Thymus (tissue), 11 donors: Measurements from ENCODE around the gene CCDC197. TPM values are rescaled to one million over a fixed set of nuclear protein-coding genes. Genes with fewer than 3 reads are reported as not detected.

ENCODE experiments used
- DNase-seq, 9 donors: peaks; one replicate each; pipeline ENCODE4 v3.0.0-alpha.2; 2013; ENCODE audit warnings: low spot score in 9 of 9, low read depth in 6 of 9, missing footprints in 1 of 9
- H3K27ac ChIP-seq, 2 donors: one replicate each; pipeline ENCODE4 v1.5.1; 2013; ENCODE audit warnings: control low read depth in 1 of 2, low read depth in 1 of 2, low read length in 1 of 2, mild to moderate bottlenecking in 1 of 2, moderate library complexity in 1 of 2
- H3K27me3 ChIP-seq, 2 donors: one replicate each; pipeline ENCODE4 v1.5.1; 2013; ENCODE audit warnings: low read length in 1 of 2; ENCODE audit not compliant: control insufficient read depth in 2 of 2, insufficient read depth in 1 of 2
- H3K36me3 ChIP-seq, 2 donors: one replicate each; pipeline ENCODE4 v1.5.1; 2013; ENCODE audit warnings: low read length in 1 of 2, mild to moderate bottlenecking in 1 of 2, moderate library complexity in 1 of 2; ENCODE audit not compliant: control insufficient read depth in 2 of 2, insufficient read depth in 2 of 2
- H3K4me1 ChIP-seq, 2 donors: one replicate each; pipeline ENCODE4 v1.5.1; 2013; ENCODE audit warnings: low read length in 2 of 2; ENCODE audit not compliant: control insufficient read depth in 2 of 2, insufficient read depth in 2 of 2
- H3K4me3 ChIP-seq, 2 donors: one replicate each; pipeline ENCODE4 v1.5.1; 2013; ENCODE audit warnings: low read length in 2 of 2, control low read depth in 1 of 2, mild to moderate bottlenecking in 1 of 2
- H3K9me3 ChIP-seq, 2 donors: one replicate each; pipeline ENCODE4 v1.5.1; 2013; ENCODE audit warnings: low read length in 1 of 2, mild to moderate bottlenecking in 1 of 2; ENCODE audit not compliant: control insufficient read depth in 2 of 2, insufficient read depth in 1 of 2
- WGBS: extraction: QIAGEN DNeasy Blood & Tissue Kit; methylation state at CpG from one replicate; pipeline ENCODE4 v1.1.7; 2013; 5-methylcytosine and 5-hydroxymethylcytosine counted together
- polyA plus RNA-seq: library from polyadenylated mRNA; stranded (reverse); fragments of 200-250 nt; gene quantifications from one replicate; pipeline ENCODE4 v1.2.3, GENCODE V29; 2013
- total RNA-seq: library from RNA; stranded (reverse); fragments of 120-200 nt; gene quantifications from one replicate; pipeline ENCODE4 v1.2.4, GENCODE V29; 2013
- donor health status: healthy.

The CCDC197 gene
- total and polyA plus RNA-seq, 2 donors = not detected

GRCh38 chr14:93974833-93975232 lies 22.3 kb upstream of the CCDC197 start:
- no peak for DNase-seq
- H3K4me3 ChIP-seq = no peak overlapping the region
- H3K4me1 ChIP-seq = peaks cover 5 to 18% of the 10 kb centered on the region in 2 donors

GRCh38 chr14:93975791-93976476 lies 21.2 kb upstream of the CCDC197 start:
- Histone ChIP-seq H3K36me3 (no peaks in the 10 kb centered on the region), H3K27me3 (peaks cover 0 to 32% of the 10 kb centered on the region in 2 donors), H3K4me1 (peaks cover 5 to 14% of the 10 kb centered on the region in 2 donors), H3K27ac (no peak overlapping the region), H3K4me3 (no peak overlapping the region), H3K9me3 (peaks cover 3 to 12% of the 10 kb centered on the region in 2 donors)
- DNase-seq = no peak
- 79% methylated on average over 9 of the region's 9 CpGs for WGBS

More at GRCh38 chr14:93974833-93975232, 22.3 kb upstream of the CCDC197 start:
- WGBS = 95% methylated on average over 12 of the region's 12 CpGs
- H3K36me3 ChIP-seq = no peaks in the 10 kb centered on the region
- H3K9me3 ChIP-seq = peaks cover 3 to 12% of the 10 kb centered on the region in 2 donors
- peaks cover 0 to 36% of the 10 kb centered on the region in 2 donors for H3K27me3 ChIP-seq
- no peak overlapping the region for H3K27ac ChIP-seq

GRCh38 chr14:93976477-93977057 lies 20.5 kb upstream of the CCDC197 start, which contains the start of gene ASB2:
ASB2 (minus strand) TSS chr14:93976570; CDS start chr14:93964539, 12,031 bp downstream.
- Histone ChIP-seq H3K9me3 (peaks cover 3 to 12% of the 10 kb centered on the region in 2 donors), H3K27me3 (peaks cover 0 to 34% of the 10 kb centered on the region in 2 donors), H3K27ac (no peak within 1 kb of the TSS), H3K36me3 (no peaks in the 10 kb centered on the region), H3K4me3 (no peak within 1 kb of the TSS), H3K4me1 (peaks cover 5 to 8% of the 10 kb centered on the region in 2 donors)
- 22% methylated on average over 12 of the region's 12 CpGs for WGBS
- DNase-seq = no peak

- Histone ChIP-seq H3K9me3 (peaks cover 3 to 12% of the 10 kb centered on the region in 2 donors), H3K27ac (no peak overlapping the region), H3K36me3 (no peaks in the 10 kb centered on the region), H3K27me3 (peaks cover 0 to 37% of the 10 kb centered on the region in 2 donors), H3K4me3 (no peak overlapping the region), H3K4me1 (peaks cover 5 to 8% of the 10 kb centered on the region in 2 donors)
- WGBS = 96% methylated on average over 5 of the region's 5 CpGs
- no peak for DNase-seq
These were observed 19.9 kb upstream of the CCDC197 start for GRCh38 chr14:93977171-93977570.

- H3K36me3 ChIP-seq = no peaks in the 10 kb centered on the region
- H3K27me3 ChIP-seq = peaks cover 0 to 35% of the 10 kb centered on the region in 2 donors
- H3K4me3 ChIP-seq = no peak overlapping the region
- H3K4me1 ChIP-seq = peaks cover 5 to 8% of the 10 kb centered on the region in 2 donors
- peaks cover 3 to 12% of the 10 kb centered on the region in 2 donors for H3K9me3 ChIP-seq
- WGBS = 47% methylated on average over 11 of the region's 11 CpGs
- no peak overlapping the region for H3K27ac ChIP-seq
- peak in 6 of 9 donors; percentile 23 to 71 (median 31) for DNase-seq
These were observed 19.1 kb upstream of the CCDC197 start for GRCh38 chr14:93977790-93978581.

GRCh38 chr14:93978735-93979134 lies 18.4 kb upstream of the CCDC197 start:
- Histone ChIP-seq H3K9me3 (peaks cover 3 to 12% of the 10 kb centered on the region in 2 donors), H3K4me1 (peaks cover 5 to 8% of the 10 kb centered on the region in 2 donors), H3K27me3 (peaks cover 0 to 34% of the 10 kb centered on the region in 2 donors), H3K36me3 (no peaks in the 10 kb centered on the region), H3K27ac (peak overlapping the region in 1 of 2 donors; percentile 8), H3K4me3 (no peak overlapping the region)
- 96% methylated on average over 4 of the region's 4 CpGs for WGBS
- DNase-seq = no peak

- H3K27ac ChIP-seq = no peak overlapping the region
These were observed 16.5 kb upstream of the CCDC197 start for GRCh38 chr14:93980456-93981201.

GRCh38 chr14:93981316-93982229 lies 15.5 kb upstream of the CCDC197 start:
- no peak for DNase-seq
- 97% methylated on average over 9 of the region's 9 CpGs for WGBS
- Histone ChIP-seq H3K4me1 (peaks cover 5 to 8% of the 10 kb centered on the region in 2 donors), H3K4me3 (no peak overlapping the region), H3K9me3 (peaks cover 3 to 12% of the 10 kb centered on the region in 2 donors), H3K27me3 (peaks cover 0 to 27% of the 10 kb centered on the region in 2 donors), H3K36me3 (no peaks in the 10 kb centered on the region), H3K27ac (no peak overlapping the region)

More at GRCh38 chr14:93980456-93981201, 16.5 kb upstream of the CCDC197 start:
- H3K27me3 ChIP-seq = peaks cover 0 to 27% of the 10 kb centered on the region in 2 donors
- H3K9me3 ChIP-seq = peaks cover 3 to 12% of the 10 kb centered on the region in 2 donors
- peaks cover 5 to 8% of the 10 kb centered on the region in 2 donors for H3K4me1 ChIP-seq
- H3K4me3 ChIP-seq = no peak overlapping the region
- H3K36me3 ChIP-seq = no peaks in the 10 kb centered on the region
- DNase-seq = no peak
- 84% methylated on average over 11 of the region's 11 CpGs for WGBS
